ENCODE measurements around the gene TBX2.

TBX2 gene

DNA sequence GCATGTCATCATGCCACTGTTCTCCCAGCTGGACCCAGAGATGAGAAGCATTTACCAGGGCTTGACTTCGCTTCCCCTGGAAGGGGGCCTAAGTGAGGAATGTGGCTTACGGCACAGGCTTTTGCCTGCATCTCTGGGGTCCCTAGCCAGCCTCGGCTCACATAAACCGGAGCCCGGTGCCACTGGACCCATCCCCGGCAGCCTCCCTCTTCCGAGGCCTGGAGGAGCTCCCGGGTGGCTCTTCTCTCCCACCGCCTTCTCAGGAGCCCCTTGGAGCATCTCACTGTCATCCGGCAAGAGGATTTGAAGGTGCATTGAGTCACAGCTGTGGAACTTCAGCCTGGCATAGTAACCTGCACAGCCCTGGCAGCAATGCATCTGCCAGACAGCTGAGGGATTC is 29.9 kb upstream of the TBX2 start:
- no peak for DNase-seq

DNA sequence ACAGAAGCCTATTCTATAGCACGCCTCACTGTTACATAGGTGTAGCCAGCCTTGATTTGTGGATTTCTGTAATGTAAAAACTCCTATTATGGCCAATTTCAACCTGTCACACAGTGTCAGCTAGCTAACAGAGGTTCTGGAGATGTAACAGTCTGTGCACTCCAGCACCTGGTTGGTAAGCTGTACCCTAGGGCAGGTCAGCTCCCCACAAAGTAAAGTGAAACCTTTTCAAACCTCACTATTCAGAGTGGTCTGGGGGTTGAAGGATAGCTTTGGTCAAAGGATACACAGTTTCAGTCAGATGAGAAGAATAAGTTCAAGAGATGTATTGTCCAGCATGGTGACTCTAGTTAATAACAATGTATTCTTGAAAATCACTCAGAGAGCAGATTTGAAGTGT is 28.5 kb upstream of the TBX2 start:
- no peak for DNase-seq

DNA sequence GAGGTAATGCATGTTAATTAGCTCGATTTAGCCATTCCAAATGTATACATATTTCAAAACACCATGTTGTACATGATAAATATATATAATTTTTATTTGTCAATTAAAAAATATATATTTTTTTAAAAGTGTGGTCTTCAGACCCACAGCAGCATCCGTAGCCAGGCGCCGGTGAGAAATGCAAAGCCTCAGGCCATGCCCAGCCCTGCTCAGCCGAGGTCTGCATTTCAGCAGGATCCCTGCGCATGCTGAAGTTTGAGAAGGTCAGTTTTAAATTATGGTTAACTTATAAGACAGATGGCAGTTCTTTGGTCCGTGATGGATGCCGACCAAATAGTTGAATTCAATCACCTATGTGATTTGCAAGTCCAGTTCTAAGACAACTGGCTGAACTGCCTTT is 28.0 kb upstream of the TBX2 start:
- no peak for DNase-seq

DNA sequence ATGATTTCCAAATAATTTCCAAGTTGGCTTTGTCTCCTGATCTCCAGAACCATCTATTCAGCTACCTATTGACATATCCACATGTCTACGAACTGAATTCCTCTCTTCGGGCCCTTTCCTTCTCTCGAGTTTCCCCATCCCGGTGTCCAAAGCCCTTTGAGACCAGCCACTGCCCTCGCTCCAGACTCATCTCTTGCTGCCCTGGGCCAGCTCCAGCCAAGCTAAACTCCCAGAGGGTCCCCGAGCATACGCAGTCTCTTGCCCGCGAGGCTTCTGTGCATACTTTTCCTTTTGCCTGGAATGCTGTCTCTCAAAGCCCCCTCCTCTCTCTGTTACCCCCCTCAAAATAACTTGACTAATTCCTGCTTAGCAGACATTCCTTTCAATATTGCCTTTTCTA is 27.2 kb upstream of the TBX2 start:
- no peak for DNase-seq

DNA sequence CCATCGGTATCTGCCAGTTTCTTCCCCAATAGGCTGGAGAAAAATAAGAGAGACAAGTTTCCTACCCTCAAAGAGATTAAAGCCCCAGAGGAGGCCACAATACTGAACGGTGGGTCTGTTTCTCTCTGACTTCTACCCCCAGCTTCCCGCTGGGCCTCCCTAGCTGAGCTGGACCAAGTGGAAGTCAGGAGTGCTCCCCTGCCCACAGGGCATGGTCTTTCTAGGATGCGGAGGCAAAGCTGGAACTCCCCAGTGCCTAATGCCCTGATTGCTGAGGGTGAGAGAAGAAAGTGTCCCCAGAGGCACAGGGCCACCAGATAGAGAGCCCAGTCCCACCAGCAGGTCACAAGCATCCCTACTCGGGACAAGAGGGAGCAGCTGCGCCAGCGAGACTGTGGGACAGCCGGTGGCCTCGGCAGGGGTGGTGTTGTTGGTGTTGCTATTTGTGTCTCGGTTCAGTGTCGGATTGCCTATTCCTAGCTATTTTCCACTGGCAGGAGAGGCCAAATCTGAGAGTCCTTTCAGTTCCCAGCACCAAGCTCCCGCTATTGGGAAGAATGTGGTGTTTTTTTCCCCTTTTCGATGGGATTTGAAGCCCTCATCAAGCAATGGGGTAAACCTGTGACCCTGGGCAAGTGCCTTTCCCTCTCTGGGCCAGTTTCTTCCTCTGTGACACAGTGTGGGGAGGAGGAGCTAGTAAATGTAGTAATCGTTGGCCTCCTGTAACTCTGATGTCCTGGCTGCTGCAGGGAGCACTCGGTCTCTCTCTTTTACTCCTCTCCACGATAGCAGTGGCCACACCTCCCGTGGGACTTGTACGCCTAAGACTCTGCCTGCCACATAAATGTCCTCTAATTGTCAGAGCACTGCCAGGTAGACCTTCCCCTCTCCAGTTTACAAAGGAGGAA is 22.5 kb upstream of the TBX2 start:
- DNase-seq: no peak

DNA sequence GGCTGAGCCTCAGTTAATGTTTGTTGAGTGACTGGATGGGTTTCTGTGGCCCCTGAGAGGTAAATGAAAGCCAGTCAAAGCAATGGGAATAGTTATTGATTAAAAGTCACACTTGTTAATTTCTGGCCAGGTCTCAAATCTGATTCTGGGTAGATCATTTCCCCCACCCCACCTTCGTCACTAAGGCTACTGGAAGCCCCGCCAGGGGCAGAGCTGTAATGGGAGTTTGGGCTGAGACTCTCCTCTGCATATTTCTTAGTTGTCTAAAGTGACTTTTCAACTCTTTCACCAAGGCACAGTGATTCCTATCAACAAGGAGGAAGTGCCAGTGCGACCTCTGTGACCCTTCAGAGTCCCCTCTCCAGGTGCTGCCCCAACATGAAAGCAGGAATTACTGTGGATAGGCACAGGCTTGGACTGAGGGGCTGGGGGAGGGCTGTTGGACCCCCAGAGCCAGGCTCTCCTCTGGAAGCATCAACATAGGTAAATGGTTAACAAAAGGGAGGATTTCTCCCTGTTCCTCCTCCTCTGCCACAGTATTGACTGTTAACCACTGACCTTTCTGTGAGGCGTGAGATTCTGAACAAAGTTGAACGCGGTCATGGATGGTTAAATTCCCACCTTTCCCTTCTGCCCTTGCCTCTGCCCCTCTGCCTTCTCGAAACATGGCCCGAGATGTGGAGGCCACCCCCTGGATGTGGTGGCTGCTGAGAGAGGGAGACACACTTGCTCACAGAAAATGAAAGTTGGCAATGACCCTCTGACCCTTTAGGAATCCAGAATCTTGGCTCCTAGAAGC is 20.8 kb upstream of the TBX2 start:
- no peak for DNase-seq

DNA sequence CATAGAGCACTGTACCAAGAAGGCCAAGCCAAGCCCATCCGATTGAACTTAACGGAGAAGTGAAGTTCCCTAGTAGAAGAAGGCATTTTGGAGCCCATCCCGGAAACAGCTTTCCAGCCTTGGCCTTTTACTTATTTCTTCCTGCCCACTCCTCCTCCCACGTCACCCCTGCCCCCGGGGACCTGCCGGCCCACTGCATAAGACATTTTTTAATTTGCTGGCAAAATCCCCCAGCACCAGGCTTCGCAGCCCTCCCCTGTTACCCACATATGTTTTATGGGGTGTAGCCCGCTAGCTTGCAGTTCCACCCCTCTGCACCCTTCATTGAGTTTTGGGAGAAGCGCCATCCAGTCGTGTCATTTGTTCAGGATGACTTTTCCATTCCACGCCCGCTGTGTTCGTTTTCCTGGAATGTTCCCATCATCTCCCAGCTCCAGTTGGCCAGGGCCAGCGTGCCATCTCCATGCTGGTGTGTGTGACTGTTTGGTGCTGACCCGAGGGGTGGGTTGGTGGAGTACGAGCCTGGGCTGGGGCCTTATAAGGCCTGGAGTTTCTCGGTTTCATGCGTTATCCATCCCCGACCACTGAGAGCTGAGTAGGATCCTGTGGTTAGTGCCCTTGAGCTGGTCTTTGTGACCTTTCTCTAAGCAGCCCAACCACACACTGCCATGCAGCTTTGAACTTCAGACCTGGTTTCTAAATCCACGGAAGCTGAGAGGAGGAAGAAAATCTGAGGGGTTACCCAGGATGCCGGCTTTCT is 20.0 kb upstream of the TBX2 start:
- no peak for DNase-seq

DNA sequence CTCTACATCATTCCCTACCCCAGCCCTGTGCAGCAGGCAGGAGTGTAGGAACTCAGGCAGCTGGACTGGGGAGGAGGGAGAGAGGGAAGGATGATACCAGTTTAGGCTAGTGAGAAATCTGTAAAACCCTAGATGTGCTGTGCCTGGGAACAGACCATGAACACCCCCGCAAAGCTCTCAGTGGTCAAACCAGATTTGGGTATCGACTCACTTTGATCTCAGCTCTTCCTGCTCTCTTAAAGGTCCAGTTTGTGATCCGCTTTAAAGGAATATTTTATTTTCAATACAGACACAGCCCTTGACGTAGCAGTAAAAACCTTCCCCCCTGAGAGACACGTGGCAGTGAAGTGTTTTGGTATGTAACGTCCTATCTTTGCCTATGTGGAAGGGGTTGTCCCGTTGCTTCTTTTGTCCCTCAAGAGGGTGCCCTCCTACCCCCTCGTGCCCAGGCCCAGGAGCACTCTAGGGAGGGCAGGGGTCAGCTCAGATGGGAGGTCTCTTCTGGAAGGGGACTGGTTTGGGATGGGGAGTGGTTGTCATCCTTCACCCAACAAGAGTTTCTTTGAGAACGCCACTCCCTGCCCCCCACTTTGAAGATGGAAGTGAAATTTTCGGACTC is 19.3 kb upstream of the TBX2 start:
- no peak for DNase-seq

DNA sequence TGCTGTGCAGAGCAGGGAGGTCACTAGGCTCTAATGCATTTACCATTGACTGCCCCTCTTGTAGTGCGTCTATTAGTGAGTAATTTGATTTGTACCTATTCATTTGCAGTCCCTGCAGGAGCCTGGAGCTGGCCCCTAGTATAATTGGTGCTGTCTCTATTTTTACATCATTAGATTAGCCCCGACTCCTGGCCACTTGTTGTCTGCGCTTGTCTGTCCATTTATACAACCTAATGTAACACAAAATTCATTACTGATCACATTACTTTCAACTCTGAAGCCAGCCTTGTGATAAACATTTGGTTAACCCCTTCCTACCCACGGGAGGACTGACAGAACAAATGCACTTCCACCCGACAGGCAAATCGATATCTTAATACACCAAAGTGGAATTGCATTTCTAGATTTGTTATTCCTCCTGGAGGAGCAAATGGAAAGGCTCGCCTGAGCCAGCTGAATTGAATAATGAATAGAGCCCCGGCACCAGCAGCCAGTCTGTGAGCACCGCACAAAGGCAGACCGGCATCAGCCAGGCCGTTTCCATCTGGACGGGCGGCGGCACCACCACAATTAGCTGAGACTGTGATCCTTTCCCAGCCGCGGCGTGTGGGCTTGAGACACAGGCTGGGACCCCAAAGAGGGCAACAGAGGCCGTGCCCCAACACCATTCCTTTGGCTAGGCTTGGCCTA is 18.7 kb upstream of the TBX2 start:
- no peak for DNase-seq

DNA sequence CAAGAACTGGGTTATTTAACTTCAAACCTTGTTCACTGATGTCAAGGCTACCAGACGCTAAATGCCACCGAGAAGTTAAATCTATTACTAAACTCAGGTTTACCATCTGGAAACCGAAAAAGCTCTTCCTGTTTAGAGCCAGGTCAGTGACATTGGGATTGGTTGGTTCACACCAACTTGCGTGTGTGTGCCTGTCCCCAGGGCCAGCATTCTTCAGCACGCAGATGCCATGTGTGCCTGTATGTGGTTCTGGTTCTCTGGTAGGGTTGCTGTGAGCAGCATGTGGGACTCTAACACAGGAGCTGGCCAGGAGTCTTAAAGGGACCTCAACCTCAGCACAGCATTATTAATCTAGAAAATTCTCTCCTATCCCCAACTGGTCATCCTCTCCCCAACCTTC is 18.1 kb upstream of the TBX2 start:
- DNase-seq: no peak

DNA sequence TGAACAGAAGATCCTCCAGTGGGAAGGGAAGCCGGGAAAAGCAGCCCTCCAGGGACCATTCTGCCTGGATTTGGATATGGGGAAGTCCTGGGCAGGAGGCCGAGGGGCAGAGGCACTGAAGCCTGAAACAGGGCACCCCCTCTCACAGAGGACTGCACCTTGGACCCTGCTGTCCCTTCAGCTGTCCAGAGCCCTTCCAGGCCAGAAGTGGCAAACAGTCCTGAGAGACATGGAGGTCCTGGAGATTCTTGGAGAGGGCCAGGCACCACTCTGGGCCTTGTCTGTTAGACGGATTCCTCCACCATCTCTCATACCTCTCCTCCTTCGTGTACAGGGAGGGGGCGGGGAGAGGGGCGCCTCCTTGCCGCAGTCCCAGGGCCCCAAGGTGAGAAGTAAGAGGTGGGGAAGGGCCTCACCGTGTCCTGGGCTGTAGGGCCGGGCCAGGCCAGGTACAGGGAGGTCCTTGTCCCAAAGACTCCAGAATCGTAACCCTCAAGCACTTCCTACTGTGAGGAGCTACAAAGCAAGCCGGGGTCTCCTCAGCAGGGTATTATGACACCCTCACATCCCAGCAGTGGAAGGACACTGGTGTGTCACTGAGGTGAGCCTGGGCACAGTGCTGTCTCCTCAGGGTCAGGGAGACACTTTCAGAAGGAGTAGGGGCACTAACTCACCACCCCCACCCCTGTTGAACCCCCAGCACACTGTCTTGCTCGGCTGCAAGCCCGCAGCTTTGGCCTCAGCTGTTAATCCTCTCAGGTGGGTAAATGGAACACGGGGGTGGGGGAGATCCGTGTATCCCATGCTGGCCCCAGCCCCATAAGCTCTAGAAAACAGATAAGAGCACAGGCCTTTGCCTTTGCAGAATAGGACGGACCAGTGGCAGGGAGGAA is 16.6 kb upstream of the TBX2 start:
- no peak for DNase-seq

DNA sequence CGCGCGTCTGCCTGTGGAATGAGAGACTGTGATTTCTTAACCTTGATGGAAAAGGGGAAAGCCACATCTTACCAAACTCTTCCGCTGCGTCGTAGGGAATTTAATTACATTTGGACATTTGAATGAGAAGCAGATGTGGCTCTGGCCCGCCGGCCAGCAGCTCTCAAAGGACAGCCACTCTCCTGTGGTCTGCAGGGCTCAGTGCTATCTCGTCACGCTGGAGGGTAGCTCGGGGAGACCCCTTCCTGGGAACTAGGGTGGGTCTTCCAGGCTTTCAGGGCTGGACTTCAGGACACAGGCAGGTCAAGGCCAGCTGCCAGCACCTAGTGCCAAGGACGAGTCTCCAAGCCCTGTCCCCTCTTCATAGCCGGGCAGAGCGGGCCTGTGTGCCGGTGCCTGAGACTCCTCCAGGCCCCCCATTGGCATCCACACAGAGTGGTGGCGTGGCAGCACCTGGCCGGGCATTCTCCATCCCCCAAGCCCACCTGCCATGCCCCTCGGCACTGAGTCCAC is 15.9 kb upstream of the TBX2 start:
- DNase-seq: no peak

DNA sequence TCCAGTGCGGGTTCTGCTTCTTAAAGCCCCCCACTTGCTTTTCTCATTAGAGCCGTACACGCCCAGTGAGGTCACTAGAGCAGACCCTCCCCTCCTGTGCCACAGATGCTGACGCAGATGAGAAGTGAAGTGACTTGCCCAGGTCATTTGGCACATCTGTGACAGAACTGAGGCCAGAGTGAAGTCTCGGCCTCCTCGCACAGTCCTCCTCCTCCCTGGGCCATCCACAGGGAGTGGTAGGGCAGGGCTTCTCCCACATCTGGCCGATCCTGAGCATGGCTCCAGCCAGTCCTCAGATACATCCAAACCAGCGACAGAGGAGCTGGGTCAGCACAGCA is 15.3 kb upstream of the TBX2 start:
- no peak for DNase-seq

DNA sequence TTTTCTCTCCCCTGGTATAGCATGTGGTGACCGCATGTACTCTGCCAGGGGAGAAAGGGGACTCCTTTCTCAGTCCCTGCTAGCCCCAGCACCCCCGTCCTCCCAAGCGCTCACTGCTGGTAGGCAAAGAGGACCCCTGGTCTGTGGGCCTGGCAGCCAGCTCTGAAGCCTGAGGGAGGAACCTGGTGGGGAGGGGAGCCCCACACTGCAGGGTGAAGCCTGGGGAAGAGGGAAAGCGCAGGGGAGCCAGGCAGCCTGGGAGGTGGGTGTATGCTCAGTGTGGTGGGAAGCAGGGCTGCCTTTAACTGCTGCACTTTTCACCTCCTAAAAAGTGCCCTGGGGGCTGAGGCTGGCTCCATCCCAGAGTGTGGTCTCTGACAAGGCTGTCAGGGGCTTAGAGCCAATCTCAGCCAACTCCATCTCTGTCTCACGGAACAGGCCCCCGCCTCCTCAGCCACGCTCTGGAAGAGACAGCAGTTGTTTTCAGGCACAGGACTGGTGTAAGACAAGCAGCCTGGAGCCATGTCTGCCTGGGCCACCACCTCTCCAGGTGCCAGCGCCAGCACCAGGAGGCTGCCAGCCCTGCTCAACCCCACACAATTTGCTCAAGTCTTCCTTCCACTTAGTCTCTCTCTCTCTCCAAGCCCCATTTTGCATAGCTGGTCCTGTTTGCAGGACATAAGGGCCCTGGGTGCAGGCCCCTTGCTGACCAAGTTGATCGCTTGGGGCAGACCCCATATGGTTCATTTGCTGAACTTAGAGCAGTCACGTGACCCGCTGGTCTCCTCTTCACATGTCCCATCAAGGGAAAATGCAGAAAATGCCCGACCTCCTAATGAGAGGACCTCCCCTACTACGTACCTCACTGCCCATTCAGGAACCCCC is 14.7 kb upstream of the TBX2 start:
- no peak for DNase-seq

DNA sequence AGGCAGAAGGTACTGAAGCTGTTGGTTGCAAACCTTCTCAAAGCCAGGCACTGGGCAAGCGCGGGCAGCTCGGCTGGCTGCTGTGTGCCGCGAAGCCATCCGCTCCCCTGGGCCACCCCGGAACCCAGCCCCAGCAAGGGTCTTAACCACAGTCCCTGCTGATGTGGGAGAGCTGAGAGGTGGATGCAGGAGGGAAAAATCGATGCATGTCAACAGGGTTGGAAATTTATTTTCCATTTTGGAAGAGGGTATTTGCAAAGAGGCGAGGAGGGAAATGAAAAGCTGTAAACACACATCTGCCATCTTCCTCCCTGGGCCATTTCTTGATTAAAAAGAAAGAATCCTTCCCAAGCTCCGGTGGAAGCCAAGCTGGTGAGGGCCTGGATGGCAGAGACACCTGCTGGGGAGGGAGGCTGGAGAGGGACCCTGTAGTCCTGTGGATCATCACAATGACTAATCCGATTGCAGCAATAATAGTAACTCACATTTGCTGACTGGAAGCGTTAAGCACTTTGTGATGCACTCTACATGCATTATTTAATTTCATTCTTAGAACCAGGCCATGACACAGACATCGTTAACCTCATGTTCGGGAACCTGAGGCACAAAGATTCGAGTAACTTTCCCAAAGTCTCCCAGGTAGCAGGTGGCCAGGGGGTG is 13.9 kb upstream of the TBX2 start:
- DNase-seq: no peak

DNA sequence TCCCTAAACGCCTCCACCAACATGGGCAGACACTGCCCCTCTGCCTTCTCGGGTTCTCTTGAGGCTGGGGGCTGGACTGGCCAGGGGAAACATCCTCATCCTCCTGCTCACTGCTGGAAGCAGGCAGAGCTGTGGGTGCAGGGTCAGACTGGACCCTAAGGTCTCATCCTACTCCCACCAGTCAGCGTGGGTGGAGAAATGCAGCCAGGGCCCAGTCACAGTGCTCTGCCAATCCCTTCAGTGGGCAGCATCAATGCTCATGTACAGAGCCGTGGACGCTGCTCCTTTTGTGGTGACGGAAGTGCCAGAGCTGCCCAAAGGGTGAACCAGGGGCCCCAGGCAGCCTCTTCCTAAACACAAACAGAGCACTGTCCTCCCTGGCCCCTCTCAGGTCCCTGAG is 13.4 kb upstream of the TBX2 start:
- DNase-seq: no peak

DNA sequence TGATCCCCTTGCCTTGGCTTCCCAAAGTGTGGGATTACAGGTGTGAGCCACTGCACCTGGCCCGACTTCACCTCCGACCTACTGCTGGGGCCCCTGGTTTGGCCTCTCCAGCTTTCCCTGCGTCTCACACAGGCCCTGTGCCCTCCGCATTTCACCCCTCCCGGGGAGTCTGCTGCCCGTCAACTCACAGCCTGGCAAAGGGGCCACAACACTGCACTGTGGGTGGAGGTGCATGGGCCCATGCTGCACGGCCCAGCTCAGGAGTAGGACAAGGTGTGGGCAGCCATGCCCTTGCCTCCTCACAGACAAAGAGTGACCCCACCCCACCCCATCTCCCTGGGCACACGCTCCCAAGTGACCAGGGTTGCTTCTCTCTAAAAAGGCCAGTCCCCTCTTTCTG is 12.6 kb upstream of the TBX2 start:
- DNase-seq: no peak

DNA sequence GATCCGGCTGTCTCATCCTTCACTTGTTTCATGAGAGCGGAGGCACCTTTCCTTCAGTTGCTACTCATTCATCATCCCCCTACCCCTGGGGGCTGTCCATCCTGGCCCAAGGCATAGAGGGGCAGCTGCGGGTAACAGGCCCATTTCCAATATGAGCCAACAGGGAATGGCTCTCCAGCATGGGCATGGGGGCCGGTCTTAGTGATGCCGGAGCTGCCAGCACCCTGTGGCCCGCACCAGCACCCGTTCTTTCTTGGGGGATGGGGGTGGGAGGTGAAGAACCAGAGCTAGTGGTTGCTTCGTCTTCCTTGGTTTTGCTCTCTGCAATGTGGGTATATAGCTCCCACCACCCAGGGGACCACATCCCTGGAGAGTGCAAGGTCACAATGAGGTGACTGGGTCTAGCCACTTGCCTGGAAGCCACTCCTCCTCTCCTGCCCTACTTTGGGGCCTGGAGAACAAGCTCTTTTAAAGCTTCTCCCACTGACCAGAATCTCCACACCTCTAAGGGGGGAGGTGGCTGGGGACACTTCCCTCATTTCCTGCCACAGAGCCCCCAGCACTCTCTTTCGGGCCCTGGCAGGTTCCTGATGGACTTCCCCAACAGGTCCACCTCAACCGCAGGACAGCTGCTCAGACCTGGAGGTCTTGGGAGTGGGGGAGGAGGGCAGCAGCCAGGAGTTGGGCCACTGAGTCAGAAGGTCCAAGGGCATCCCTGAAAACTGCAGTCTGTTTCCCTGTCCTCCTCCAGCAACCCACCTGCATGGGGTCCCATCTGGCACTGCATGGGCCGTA is 11.9 kb upstream of the TBX2 start:
- DNase-seq: no peak
